Stimulated activated CD4-positive, alpha-beta T cell treated with anti-CD3 and anti-CD28 coated beads, Interleukin-12 subunit alpha, Interleukin-12 subunit beta, amount 100 ng/mL, for 48 hours (primary cell): ENCODE data around the gene KDM8.
"Not testable (repeated sequence)": the region's sequence is repeated elsewhere in the genome, so short reads cannot be mapped to it uniquely, and the experiment has no call there.

Source experiments
- DNase-seq, 3 donors: peaks; one replicate each; pipeline ENCODE4 v3.0.0-alpha.2; 2020; ENCODE audit warnings: low read depth in 2 of 3, low spot score in 1 of 3

KDM8 gene

DNA sequence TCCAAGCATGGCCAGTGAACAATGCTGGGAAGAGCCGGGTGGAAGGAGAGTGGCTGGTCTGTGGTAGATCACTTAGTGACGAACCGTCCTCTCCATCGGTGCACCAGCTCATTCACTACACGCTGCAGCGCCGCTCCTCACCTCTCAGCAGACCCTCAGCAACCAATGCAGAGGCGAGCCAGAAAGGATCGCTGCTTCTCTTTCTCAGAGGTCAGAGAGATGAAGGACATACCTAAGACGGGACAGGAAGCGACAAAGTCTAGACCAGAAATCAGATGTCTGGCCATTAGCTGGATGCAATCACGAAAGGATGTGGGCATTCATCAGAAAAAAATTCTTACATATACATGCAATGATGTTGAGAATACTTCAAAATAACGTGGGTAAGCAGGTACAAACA, 38.3 kb downstream of the KDM8 start:
- no peak for DNase-seq

DNA sequence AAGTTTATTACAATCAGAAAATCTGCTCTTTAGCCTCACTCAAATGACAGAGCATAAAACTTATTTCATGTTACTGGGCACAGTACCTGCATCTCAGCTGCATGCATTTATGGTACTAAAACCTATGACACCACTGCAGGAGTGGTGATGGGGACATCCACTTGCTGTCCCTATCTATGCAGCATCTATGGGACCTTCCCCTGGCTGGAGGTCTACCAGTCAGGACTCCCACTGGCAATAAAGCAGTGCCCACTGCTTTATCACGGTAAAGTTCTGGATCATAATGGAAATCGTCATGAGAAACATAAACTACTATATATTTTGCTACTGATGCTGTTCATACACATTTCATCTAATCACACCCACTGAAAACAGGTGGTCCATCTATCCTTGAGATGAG, 39.1 kb downstream of the KDM8 start:
- no peak for DNase-seq

DNA sequence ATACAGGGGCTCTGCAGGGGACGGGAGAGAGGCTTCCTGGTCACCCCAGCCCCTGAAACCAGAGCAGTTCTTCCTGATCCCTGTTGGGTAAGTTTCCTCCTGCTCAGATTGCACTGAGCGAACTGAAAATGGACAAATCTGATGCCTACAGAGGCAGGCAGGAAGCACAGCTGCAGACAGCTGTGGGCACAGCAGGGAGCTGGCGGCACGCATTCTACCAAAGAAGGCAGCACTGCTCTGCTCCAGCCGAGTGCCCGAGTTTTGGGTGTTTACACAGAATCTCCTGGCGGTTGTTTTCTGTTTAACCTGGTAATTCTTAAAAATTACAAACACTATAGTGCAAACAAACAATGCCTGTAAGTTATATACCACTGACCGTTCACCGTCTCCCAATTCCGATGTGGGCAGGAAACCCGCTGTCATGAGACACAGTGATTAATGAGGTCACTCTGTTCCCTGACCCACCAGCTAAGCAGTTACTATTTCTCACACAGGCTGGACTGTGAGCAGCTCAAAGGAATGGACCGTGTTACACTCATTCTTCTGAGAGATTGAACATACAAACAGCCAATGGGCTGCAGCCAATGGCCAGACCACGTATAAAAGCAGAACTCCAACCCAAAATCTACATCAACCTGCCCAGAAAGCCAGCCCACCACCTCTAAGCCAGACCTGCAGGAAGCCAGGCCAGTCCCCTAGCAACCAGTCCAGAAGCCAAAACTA, 39.7 kb downstream of the KDM8 start:
- DNase-seq, result no peak

- DNase-seq, result no peak
Observed at GRCh38 chr16:27243725-27244362, 40.5 kb downstream of the KDM8 start.

DNA sequence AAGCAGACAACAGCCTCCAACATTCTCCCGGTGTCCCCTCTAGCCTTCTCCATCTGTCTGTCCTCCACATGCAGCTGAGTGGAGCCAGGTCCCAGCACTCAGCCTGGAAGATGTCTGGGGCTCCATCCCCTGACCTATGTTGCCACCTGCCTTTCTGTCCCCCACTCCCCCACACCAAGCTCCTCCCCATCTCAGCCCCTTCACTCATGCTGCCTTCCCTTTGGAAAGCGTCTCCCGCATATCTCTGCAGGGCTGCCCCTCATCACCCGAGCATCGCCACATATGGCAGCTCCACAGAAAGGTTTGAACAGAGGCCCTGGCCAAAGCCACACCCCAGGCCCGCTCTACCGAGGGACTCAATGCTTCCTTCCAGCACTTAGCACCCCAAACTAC, 41.0 kb downstream of the KDM8 start:
- DNase-seq, result no peak

- peak; percentile 53 to 57 (median 56) for DNase-seq
Observed at GRCh38 chr16:27245276-27246172, 42.2 kb downstream of the KDM8 start.

GRCh38 chr16:27246439-27246838, 43.1 kb downstream of the KDM8 start:
- no peak for DNase-seq

DNA sequence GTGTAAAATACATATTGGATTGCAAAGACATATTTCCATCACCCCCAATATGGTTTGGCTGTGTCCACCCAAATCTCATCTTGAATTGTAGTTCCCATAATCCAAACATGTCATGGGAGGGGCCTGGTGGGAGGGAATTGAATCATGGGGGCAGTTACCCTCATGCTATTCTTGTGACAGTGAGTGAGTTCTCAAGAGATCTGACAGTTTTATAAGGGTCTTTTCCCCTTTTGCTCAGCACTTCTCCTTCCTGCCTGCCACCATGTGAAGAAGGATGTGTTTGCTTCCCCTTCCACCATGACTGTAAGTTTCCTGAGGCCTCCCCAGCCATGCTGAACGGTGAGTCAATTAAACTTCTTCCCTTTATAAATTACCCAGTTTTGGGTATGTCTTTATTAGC, 43.8 kb downstream of the KDM8 start:
- DNase-seq, result not testable (repeated sequence)

DNA sequence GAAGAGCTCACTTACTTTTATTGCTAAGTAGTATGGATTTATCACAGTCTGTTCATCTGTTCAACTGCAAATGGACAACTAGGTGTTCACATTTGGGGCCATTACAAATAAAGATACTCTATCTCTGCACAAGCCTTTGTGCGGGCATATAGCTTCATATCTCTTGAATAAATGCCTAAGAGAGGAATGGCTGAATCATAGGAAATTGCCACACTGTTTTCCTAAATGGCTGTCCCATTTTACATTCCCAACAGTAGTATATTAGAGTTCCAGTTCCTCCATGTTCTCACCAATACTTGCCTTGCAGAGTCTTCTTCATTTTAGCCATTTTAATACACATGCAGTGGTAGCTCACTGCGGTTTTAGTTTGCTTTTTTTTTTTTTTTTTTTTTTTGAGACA, 44.7 kb downstream of the KDM8 start:
- no peak for DNase-seq

GRCh38 chr16:27248886-27249285, 45.6 kb downstream of the KDM8 start:
- DNase-seq, result not testable (repeated sequence)

DNA sequence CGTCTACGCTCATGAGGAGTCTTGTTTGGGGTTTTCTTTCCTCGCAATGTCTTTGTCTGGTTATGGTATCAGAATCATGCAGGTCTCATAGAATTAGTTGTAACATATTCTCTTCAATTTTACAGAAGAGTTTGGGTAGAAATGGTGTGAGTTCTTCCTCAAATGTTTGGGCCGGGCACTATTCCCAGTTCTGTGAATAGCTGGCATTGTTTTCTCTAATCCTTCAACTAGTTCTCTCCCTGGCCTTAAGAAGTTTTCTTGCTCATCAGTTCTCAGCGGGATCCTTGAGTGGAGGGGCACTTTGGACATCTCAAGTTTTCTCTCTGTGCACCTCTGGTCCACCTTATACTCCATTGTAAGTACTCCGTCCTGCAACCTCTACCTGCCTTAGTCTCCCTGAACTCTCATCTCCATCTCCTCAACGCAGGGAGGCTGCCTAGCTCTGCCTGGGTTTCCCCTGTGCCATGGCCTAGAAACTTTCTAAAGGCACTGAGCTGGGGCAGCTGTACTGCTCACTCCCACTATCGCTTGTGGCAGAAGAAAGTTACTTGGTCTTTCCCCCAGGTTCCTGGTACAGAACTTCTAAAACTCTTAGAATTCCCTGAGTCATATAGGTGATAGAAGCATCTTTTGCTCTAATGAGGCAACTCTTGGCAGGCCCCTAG, 48.3 kb downstream of the KDM8 start:
- no peak for DNase-seq

- DNase-seq, result no peak
Observed at GRCh38 chr16:27252206-27252585, 48.9 kb downstream of the KDM8 start.

GRCh38 chr16:27253526-27253930, 50.2 kb downstream of the KDM8 start:
- no peak for DNase-seq

DNA sequence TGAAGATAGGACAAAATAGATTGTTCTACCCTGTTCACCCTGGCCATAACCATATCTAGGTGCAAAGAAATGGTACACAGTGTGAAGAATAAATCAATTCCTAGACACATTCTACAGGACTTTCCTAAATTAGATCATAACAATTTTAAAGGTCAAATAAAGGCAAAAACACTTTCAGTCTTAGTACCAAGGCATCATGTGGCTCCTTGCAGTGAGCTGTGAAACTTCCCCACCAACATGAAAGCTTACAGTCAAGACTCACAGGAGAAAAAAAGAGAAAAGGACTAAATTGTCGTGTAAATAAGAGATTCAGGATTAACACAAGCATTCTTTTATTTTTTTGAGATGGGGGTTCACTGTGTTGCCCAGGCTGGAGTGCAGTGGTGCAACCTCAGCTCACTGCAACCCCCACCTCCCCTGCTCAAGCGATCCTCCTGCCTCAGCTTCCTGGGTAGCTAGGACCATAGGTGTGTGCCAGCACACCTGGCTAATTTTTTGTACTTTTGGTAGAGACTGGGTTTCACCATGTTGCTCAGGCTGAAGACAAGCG, 51.0 kb downstream of the KDM8 start:
- DNase-seq, result no peak

DNA sequence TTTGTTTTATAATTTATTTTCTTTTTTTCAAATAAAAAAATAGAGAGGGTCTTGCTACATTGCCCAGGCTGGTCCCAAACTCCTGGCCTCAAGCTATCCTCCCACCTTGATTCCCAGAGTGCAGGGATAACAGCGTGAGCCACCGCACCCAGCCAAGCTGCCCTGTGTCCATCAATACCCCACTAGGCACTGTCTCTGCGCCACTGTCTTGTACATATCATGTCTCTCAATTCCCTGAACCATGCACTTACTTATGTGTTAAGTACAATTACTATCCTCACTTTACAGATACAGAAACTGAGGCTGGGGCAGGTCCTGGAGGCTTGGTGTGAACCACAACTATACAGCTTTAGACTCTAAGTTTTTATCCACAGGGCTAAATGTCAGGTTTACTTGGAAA, 53.5 kb downstream of the KDM8 start:
- DNase-seq, result no peak

DNA sequence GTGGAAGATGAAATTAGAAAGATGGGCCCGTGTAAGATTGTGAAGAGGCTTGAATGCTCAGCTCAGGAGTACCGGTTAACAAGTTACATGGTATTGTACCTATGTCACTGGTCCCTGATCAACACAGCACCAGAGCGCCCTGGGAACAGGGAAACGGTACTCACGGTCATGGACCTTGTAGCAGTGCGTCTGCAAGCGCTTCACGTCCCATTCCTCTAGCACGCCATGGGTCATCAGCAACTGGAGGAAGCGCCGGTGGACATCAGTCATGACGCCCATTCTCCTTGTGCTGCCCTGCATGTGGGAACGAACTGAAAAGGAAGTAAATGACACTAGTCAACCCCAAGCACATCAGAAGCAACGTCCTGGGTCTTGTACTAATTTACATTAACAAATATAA, 53.9 kb downstream of the KDM8 start:
- DNase-seq, result no peak

DNA sequence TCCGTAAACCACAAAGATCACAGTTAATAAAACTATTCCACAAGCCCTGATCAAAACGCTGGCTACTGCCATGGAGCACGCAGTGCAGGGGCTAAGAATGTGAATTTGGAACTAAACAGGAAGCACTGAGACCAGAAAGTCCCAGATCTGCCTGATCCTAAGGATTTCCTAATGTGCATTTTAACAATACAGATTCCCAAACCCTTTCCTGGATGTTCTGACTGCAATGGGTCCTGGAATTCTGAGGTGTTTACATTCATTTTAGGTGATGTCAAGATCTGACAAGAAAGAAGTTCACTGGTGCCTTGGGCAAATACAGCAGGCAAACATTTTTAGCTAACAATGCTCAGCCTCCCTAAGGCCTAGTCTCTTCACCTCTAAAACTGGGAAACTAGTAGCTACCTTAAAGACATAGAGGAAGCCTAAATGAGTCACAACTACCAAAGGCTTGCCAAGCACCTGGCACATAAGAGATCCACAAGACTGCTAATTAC, 55.0 kb downstream of the KDM8 start:
- DNase-seq, result no peak

- DNase-seq, result no peak
Observed at GRCh38 chr16:27259710-27260109, 56.4 kb downstream of the KDM8 start.

GRCh38 chr16:27262904-27263423, 59.6 kb downstream of the KDM8 start:
- not testable (repeated sequence) for DNase-seq

- no peak for DNase-seq
Observed at GRCh38 chr16:27264151-27264550, 60.8 kb downstream of the KDM8 start.

DNA sequence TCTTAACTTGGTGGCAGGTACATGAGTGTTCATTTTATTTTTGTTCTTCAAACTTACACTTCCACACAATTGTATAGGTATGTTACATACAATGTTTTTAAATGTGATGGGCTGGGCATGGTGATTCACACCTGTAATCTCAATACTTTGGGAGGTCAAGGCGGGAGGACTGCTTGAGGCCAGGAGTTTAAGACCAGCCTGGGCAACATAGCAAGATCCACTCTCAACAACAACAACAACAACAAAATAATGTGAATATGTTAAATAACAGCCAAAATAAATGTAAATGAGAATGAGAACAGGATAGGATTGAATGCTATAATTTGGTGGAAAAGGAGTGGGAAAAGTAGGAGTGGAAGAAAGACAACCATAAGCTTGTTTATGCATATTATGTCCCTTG, 62.7 kb downstream of the KDM8 start:
- DNase-seq, result no peak
